ENCODE measurements around the gene MEPE.

DNA sequence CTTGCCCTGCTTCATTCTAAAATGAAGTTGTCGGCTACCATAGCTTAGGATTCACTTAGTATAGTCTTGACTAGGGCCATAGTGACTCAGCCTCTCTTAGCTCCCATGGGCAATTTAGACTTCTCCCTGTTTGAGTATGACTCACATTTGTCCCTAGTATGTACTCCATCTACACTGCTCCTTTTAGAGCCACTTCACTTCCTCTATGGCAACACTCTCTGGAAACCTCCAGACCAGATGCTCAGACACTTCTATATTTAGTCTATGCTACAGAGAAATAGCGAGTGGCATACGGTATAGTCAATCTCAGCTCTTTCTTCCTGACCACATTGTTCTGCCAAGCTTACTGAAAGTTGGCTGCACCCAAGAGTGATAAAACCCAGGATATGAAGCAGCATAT, 11.2 kb downstream of the MEPE start:
- TF ChIP-seq NRF1 (conservative IDR thresholded peaks at IDR 0.05; ENCODE audit: low read depth, low read length), result no peak
- TF ChIP-seq, protein P1, sequence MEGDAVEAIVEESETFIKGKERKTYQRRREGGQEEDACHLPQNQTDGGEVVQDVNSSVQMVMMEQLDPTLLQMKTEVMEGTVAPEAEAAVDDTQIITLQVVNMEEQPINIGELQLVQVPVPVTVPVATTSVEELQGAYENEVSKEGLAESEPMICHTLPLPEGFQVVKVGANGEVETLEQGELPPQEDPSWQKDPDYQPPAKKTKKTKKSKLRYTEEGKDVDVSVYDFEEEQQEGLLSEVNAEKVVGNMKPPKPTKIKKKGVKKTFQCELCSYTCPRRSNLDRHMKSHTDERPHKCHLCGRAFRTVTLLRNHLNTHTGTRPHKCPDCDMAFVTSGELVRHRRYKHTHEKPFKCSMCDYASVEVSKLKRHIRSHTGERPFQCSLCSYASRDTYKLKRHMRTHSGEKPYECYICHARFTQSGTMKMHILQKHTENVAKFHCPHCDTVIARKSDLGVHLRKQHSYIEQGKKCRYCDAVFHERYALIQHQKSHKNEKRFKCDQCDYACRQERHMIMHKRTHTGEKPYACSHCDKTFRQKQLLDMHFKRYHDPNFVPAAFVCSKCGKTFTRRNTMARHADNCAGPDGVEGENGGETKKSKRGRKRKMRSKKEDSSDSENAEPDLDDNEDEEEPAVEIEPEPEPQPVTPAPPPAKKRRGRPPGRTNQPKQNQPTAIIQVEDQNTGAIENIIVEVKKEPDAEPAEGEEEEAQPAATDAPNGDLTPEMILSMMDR (IDR thresholded peaks at IDR 0.05 in 2 of 3, conservative IDR thresholded peaks at IDR 0.05 in 1 of 3; ENCODE audit: control insufficient read depth in 2 of 3, extremely low read depth in 1 of 3, insufficient read depth in 1 of 3, low read depth in 3 of 3, low read length in 3 of 3), result no peak
- no peak for TF ChIP-seq POLR2AphosphoS5 (IDR thresholded peaks at IDR 0.05; ENCODE audit: low read length)
- TF ChIP-seq IKZF1 (conservative IDR thresholded peaks at IDR 0.05), result no peak
- no peak for TF ChIP-seq SP1 (IDR thresholded peaks at IDR 0.05; ENCODE audit: low read depth, low read length)
- no peak for TF ChIP-seq BRCA1 (IDR thresholded peaks at IDR 0.05; ENCODE audit: low read depth, low read length)
- TF ChIP-seq FOXK2 (IDR thresholded peaks at IDR 0.05), result no peak
- no peak for TF ChIP-seq PBX3 (IDR thresholded peaks at IDR 0.05; ENCODE audit: insufficient replicate concordance, low read depth, low read length)
- no peak for TF ChIP-seq EGR1 (IDR thresholded peaks at IDR 0.05; ENCODE audit: borderline replicate concordance in 1 of 2, low read depth in 2 of 2, low read length in 2 of 2)
- no peak for TF ChIP-seq SMAD5 (IDR thresholded peaks at IDR 0.05; ENCODE audit: low read depth)
- TF ChIP-seq MXI1 (IDR thresholded peaks at IDR 0.05; ENCODE audit: low read depth, low read length), result no peak
- no peak for TF ChIP-seq RAD51 (IDR thresholded peaks at IDR 0.05)
- TF ChIP-seq LARP7 (IDR thresholded peaks at IDR 0.05), result no peak
- no peak for TF ChIP-seq FOS (IDR thresholded peaks at IDR 0.05; ENCODE audit: borderline replicate concordance, extremely low read depth, insufficient read length)
